Activated CD4-positive, alpha-beta T cell treated with anti-CD3 and anti-CD28 coated beads, Interleukin-2, amount 50 U/mL, for 4 hours (primary cell): ENCODE data around the gene ATXN7L1.

Experiments
- DNase-seq, 2 experiments: peaks; one replicate each; pipeline ENCODE4 v3.0.0-alpha.2; 2020

ATXN7L1 gene

DNA sequence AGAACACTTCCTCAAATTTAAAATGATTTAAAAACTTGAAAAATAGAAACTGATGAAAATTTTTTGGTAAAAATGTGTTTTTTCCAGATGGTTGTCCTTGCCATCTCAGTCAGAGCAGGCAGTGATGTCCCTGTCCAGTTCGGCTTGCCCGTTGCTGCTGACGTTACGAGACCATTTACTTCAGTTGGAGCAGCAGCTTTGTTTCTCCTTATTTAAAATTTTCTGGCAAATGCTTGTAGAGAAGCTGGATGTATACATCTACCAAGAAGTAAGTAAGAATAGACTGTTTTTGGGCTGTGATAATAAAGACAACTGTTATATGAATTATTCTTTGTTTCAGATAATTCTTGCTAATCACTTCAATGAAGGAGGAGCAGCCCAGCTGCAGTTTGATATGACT is 311.2 kb downstream of the ATXN7L1 start:
- DNase-seq: no peak

DNA sequence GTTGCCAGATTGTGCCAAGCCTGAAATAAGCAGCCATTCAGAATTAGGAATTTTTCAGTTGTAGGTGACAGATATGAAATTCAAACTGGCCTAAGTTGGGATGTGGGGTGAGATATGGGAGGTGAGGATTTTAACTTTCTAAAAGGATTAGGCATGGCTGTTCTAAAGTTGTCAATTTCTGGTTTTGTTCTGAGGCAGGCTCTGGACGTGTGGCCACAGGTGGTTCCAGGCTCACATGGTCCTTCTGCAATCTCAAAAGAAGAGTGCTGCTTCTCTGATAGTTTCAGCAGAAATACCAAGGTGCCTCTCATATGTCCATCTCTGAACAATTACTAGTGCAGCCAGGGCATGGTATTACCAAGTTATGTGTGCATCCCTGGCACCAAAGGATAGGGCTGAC is 316.5 kb downstream of the ATXN7L1 start:
- DNase-seq: no peak
